Spleen (tissue), 7 donors: ENCODE data around the gene DUX4.
"Not testable (repeated sequence)": the region's sequence is repeated elsewhere in the genome, so short reads cannot be mapped to it uniquely, and the experiment has no call there.

ENCODE experiments used
- CTCF ChIP-seq, 11 experiments: fragments of 200-600 bp in 7 of 11; fragments of 450-650 bp in 4 of 11; sonication (generic) in 4 of 11; IDR thresholded peaks in 8 of 11; conservative IDR thresholded peaks in 3 of 11; 1 replicate in 7 of 11; 2 replicates in 4 of 11; pipeline versions ENCODE4 v1.4.0 to v1.8.0; 2016 to 2021; ENCODE audit warnings: antibody characterized with exemption in 11 of 11, inconsistent platforms in 4 of 11, mild to moderate bottlenecking in 1 of 11
- POLR2A ChIP-seq, 3 donors: fragments of 450-650 bp; IDR thresholded peaks; one replicate each; pipeline ENCODE4 v1.5.1; 2017; ENCODE audit warnings: antibody characterized with exemption in 3 of 3, mild to moderate bottlenecking in 1 of 3
- POLR2AphosphoS5 ChIP-seq, 3 donors: sonication (generic); formaldehyde crosslinking; IDR thresholded peaks; one replicate each; pipeline ENCODE4 v1.5.1; 2017; ENCODE audit warnings: antibody characterized with exemption in 3 of 3
- donor health status: DM: no; HTN: no; CAD: no; lungs with moderate emphysema.
- donor health status: DM: no; HTN: no; CAD: no.
- donor health status: DM: no; HTN: no; CAD: no.

- not testable (repeated sequence) for TF ChIP-seq CTCF (IDR thresholded peaks at IDR 0.05 in 8 of 11, conservative IDR thresholded peaks at IDR 0.05 in 3 of 11); POLR2AphosphoS5 (IDR thresholded peaks at IDR 0.05); POLR2A (IDR thresholded peaks at IDR 0.05)
Measured at GRCh38 chr4:190175436-190175835, 1.9 kb downstream of the DUX4 start.
